UCSD-AML1 (cell line): Measurements from ENCODE around the gene RAE1.

Experiments used
- DNase-seq: peaks from one replicate; lab custom pipeline; 2025; ENCODE audit not compliant: unreplicated experiment; lab: John Stamatoyannopoulos, UW

RAE1 gene

DNA sequence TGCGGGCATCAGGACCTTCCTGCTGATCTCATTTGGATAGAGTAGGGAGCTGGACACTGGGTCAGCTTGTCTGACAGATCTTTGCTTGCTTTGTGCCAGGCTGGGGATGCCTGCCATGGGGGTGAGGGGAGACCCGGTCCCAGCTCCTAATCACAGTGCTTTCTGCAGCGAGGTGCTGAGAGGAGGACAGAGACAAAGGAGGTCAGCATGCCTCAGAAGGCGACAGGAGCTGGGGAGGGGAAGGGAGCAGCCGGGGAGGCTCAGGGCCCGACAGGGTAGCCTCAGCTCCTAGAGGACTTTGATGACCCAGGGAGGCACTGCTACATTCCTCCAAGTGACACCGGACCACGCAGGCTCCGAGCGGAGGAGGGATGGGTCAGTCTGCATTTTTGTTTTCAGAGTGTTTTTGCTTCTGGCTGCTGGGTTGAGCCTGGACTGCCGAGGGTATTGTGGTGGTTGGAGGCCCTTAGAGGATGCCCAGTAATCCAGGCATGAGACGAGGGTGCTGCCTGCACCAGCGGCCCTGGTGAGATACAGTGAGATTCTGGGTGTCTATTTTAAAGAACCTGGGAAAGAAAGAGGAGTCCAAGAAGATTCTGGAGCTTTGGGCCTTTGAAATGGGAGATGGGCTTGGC lies 48.0 kb downstream of the RAE1 start:
- DNase-seq: no peak

DNA sequence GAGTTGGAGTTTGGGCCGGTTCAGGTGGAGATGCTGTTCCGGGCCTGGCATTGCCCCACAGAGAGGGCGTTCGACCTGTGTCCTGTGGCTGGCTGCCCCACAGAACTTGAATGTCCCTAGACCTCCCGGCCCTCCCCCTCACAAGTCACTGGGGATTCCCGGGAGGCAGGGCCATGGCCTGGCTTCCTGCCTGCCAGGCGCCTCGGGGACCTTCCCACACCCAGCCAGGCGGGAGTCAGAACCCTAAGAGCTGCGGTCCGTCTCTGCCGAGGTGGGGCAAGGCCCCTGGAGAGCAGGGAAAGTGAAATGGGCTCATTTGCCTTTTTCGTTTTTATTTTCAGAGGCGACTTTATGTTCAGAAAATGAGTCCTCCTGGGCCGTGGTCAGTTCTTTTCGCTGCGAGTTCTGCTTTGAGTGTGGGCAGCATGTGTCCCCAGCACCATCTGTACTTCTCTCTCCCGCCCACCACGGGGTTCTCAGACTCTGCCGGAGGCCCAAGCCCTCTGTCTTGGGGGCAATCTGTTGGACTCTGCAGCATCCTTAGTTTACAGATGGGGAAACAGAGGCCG lies 48.6 kb downstream of the RAE1 start:
- DNase-seq: no peak

DNA sequence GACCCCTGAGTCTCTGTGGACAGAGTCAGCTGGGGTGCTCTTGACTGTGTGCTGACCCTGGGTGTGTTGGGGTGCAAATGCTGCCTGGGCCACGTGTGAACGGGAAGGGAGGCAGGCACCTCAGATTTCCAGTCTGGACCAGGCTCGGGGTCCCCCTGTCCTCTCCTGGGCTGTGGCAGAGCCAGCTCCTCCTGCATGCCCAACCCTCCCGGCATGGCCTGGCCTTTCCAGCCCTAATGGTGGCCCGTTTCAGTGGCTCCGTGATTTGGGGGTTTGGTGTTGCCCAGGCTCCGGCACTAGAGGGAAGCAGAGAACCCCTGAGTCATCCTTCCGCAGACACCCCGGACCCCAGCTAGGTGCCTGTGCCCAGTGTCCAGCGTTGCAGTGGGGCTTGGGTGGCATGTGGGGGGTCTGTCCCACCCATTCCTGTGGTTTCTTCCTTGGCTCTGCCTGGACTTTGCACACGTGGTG lies 49.2 kb downstream of the RAE1 start:
- DNase-seq: no peak

- no peak for DNase-seq
These were observed 49.9 kb downstream of the RAE1 start for GRCh38 chr20:57400821-57401564.

GRCh38 chr20:57401565-57401918 lies 50.5 kb downstream of the RAE1 start:
- DNase-seq: no peak

DNA sequence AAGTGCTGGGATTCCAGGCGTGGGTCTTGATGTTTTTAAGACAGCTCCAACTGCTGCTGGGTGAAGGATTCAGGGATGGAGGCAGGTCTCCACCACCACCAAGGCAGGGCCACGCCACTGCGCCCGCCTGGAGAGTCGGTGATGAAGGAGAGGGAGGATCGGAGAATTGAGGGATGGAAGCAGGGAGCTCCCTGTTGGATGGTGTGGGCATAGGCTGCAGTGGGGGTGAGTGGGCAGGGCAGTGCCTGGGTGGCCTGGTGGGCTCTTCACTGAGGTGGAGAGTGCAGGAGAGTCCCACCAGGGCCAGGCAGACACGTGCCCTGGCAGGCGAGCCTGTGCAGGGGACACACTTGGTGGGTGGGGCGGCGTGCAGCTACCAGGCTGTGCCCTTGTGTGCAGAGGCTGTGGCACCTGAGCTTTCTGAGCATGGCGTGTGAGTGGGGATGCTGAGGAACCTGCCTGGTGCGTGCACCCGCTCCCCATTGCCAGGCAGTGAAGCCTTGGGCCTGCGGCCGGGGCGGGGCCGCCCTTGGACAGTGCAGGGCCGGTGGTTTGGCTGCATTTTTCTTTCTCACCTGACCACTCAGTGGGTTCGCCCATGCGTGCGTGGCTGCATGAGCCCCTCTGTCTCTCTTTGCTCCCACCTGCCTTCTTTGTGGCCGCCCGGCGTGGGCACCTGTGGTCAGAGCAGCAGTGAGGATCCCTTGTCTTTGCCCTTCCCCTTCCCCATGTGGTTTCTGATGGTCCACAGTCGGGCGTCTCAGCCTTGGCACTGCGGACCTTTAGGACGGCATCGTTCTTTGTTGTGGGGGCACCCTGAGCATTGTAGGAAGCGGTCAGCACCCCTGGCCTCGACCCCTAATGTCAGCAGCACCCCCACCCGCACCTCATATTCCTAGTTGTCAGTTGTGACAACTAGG lies 51.4 kb downstream of the RAE1 start:
- DNase-seq: no peak

GRCh38 chr20:57403216-57403615 lies 52.2 kb downstream of the RAE1 start:
- no peak for DNase-seq

- no peak for DNase-seq
These were observed 53.0 kb downstream of the RAE1 start for GRCh38 chr20:57404006-57404405.

DNA sequence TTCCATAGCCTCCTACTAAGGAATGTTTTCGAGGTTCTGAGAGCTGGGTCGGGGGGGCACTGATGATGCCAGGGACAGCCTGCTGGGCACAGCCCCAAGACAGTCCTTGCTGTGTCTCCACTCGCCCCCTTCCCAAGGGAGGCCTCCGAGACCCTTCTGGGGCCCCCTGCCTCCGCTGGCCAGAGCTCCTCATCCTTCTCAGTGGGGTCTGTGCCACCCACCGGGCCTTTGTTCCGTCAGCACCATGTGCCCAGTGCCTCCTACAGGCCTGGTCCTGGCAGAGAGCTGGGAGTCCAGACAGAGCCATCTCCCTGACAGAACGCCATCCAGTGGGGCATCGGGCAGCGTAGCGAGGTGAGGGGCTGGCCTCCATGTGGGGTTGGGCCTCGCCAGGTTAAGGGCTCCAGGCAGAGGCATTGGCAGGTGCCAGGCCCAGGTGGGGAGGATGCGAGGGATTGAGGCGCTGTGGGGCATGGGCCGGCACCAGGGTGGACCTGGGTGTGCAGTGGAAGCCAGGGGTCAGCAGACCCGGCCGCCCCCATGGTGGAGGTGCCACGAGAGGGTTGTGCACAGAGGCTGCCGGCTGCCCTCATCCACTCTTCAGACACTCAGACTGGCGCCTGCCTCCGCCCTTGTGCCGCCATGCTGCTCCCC lies 53.5 kb downstream of the RAE1 start:
- DNase-seq: no peak

- no peak for DNase-seq
These were observed 54.4 kb downstream of the RAE1 start for GRCh38 chr20:57405236-57406016.

DNA sequence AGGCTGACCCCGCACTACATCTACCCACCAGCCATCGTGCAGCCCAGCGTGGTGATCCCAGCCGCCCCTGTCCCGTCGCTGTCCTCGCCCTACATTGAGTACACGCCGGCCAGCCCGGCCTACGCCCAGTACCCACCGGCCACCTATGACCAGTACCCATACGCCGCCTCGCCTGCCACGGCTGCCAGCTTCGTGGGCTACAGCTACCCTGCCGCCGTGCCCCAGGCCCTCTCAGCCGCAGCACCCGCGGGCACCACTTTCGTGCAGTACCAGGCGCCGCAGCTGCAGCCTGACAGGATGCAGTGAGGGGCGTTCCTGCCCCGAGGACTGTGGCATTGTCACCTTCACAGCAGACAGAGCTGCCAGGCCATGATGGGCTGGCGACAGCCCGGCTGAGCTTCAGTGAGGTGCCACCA lies 56.5 kb downstream of the RAE1 start:
- DNase-seq: no peak

GRCh38 chr20:57408131-57408530 lies 57.1 kb downstream of the RAE1 start:
- no peak for DNase-seq

GRCh38 chr20:57408536-57409233 lies 57.6 kb downstream of the RAE1 start:
- no peak for DNase-seq

GRCh38 chr20:57409316-57409671 lies 58.2 kb downstream of the RAE1 start:
- no peak for DNase-seq

DNA sequence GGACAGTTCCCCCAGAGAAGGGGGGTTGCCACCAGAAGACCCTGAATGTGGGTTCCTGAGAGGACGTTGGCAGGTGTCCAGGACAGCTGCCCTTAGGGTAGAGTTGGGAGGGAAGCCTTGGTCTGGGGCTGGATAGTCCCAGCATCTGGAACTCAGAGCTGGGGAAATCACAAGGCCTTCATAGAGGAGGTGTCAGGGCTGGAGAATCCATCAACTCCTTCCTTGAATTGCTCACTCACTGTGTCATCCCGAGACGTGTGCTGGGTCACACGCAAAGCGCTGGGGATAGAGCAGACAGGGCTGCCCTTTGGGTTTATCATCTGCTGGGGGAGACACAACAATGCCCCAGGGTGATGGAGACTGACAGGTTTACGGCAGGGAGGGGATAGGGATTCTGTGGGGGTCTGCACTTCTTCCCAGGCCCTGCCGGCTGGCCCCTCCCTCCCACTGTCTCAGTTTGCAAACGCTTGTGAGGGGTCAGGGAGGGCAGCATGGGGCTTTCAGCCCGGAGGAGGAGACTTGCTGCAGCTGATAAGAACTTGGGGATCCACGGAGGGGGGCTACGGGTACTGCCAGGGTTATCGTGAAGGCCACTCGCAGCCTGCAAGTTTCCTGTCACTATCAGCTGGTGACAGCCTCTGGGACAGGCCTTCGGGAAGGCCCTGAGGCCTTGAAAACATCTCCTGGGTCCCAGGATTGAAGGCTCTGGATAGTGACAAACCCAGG lies 58.8 kb downstream of the RAE1 start:
- DNase-seq: peak; percentile 47

GRCh38 chr20:57410398-57410920 lies 59.4 kb downstream of the RAE1 start:
- DNase-seq: no peak

DNA sequence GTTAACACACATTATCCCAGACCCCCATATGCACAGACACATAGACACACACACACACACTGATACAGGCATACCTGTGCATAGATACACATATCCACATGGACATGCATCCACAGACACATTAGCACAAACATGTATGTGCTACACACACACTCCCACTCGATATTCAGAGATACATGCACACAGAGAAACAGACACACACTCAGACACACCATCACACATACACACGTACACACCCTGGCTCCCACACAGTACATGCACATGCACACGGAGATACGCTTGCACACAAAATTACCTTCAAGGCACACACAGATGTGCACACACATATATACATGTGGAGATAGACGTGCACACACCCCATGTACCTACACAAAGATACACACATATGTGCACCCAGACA lies 59.9 kb downstream of the RAE1 start:
- DNase-seq: no peak

DNA sequence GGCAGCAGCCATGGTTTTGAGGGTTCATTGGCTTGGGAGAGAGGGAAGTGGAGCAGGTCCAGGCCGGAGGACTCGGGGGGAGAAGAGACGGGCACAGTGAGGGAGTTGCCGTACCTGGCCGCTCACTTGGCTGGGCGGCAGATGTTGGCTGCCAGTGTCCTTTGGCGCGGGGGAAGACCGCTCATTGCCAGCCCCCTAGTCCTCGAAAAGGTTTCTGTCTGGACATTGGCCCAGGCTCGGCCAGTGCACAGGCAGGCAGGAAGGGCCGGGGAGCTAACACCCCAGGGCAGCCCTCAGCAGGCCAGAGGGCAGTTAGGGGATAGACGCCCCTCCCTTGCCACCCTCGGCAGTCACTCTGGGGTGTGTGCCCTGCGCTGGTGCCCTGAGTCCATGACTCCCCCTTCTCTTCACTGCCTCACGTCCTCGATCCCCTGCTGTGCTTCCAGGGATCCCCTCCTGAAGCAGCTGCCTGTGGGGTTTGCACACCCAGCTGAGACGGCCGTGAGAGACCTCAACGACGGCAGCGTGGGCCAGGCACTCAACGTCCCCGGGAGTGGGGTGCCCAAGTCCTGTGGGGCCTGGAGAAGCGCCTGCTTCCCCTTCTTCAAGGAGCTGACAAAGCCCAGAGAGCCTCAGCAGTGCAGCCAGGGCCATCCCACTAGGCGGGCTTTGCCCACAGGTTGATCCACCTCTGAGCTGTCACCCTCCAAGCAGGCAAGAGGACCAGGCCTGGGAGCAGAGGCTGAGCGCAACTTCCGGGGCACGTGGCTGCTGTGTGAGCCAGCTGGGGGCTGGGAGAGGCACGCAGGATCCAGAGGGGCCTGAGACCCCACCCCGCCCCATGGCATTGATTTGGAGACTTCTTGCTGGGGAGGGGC lies 60.6 kb downstream of the RAE1 start:
- no peak for DNase-seq
